ENCODE results near the gene GREB1.

The GREB1 gene

GRCh38 chr2:11625671-11626070 is 91.8 kb downstream of the GREB1 start:
- no peak overlapping the region for H3K4me3 ChIP-seq (ENCODE audit: low read length)
- DNase-seq (ENCODE audit: low read depth) = no peak
- TF ChIP-seq CTCF (conservative IDR thresholded peaks at IDR 0.05; ENCODE audit: low read depth, low read length) = no peak

GRCh38 chr2:11628675-11629074 is 94.8 kb downstream of the GREB1 start:
- no peak for TF ChIP-seq CTCF (conservative IDR thresholded peaks at IDR 0.05; ENCODE audit: low read depth, low read length)
- H3K4me3 ChIP-seq (ENCODE audit: low read length) = no peak overlapping the region
- no peak for DNase-seq (ENCODE audit: low read depth)

GRCh38 chr2:11629215-11629614 is 95.4 kb downstream of the GREB1 start:
- DNase-seq (ENCODE audit: low read depth) = no peak
- no peak overlapping the region for H3K4me3 ChIP-seq (ENCODE audit: low read length)
- no peak for TF ChIP-seq CTCF (conservative IDR thresholded peaks at IDR 0.05; ENCODE audit: low read depth, low read length)

GRCh38 chr2:11629851-11630250 is 96.0 kb downstream of the GREB1 start:
- no peak overlapping the region for H3K4me3 ChIP-seq (ENCODE audit: low read length)
- no peak for TF ChIP-seq CTCF (conservative IDR thresholded peaks at IDR 0.05; ENCODE audit: low read depth, low read length)
- no peak for DNase-seq (ENCODE audit: low read depth)

- H3K4me3 ChIP-seq (ENCODE audit: low read length) = no peak overlapping the region
- TF ChIP-seq CTCF (conservative IDR thresholded peaks at IDR 0.05; ENCODE audit: low read depth, low read length) = no peak
- DNase-seq (ENCODE audit: low read depth) = no peak
These were observed 97.0 kb downstream of the GREB1 start for GRCh38 chr2:11630855-11631254.

- TF ChIP-seq CTCF (conservative IDR thresholded peaks at IDR 0.05; ENCODE audit: low read depth, low read length) = no peak
- peak; percentile 61 for DNase-seq (ENCODE audit: low read depth)
- no peak overlapping the region for H3K4me3 ChIP-seq (ENCODE audit: low read length)
These were observed 97.6 kb downstream of the GREB1 start for GRCh38 chr2:11631462-11631861.

GRCh38 chr2:11633923-11634478 is 100.2 kb downstream of the GREB1 start:
- no peak overlapping the region for H3K4me3 ChIP-seq (ENCODE audit: low read length)
- no peak for TF ChIP-seq CTCF (conservative IDR thresholded peaks at IDR 0.05; ENCODE audit: low read depth, low read length)
- DNase-seq (ENCODE audit: low read depth) = no peak

Measured in retinal pigment epithelial cell (primary cell).